Fibroblast of peridontal ligament (primary cell): ENCODE measurements around the gene ANGPT4.
A peak's percentile ranks its signal among the peaks of the same experiment; 100 is the strongest.
"Not testable (repeated sequence)": the region's sequence is repeated elsewhere in the genome, so short reads cannot be mapped to it uniquely, and the experiment has no call there.

Experiments
- DNase-seq: peaks from one replicate; pipeline ENCODE4 v3.0.0-alpha.2; 2010; ENCODE audit errors: extremely low read depth

The ANGPT4 gene

DNA sequence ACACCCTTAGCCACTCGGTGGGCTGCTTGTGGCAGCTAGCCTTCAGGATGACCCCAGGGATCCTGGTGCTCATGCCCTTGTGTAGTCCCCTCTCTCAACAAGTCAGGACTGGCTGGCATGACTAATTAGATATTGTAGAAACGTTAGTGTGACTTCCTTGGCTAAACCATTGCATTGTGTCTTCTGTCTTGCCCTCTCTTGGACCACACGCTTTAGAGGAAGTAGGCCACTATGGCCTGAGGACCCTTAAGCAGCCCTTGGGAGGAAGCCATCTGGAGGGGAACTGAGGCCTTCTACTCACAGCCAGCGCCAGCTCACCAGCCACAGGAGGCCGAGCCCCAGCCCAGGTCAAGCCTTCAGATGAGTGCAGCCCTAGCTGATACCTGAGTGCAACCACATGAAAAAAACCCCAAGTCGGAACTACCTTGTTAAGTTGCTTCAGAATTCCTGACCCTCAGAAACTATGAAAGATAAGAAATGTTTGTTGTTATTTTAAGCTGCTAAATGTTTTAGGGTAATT lies 10.1 kb downstream of the ANGPT4 start:
- no peak for DNase-seq

DNA sequence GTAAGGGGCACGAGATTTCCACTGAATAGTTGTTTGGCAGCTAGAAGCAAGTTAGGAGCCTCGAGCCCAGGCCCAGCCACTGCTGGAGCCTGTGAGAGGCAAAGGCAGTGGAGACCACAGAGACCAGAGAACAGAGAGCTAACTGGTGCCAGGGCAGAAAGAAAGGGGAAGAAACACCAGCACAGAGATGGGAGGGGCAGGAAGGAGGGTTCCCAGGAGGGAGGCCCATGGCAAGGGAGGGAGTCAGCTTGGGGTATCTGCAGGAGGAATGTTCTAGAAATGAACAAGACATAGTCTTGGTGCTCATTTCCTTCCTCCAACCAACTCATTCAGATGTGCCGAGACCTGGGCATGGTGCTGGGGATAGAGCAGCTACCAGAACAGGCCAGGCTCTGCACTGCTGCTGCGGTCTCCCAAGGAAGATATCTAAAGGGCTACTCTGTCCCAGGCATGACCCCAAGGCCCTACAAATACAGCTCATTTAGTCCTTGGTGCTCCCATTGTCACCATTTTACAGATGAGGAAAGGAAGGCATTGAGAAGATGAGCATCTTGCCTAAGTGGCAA lies 10.7 kb downstream of the ANGPT4 start:
- no peak for DNase-seq

DNA sequence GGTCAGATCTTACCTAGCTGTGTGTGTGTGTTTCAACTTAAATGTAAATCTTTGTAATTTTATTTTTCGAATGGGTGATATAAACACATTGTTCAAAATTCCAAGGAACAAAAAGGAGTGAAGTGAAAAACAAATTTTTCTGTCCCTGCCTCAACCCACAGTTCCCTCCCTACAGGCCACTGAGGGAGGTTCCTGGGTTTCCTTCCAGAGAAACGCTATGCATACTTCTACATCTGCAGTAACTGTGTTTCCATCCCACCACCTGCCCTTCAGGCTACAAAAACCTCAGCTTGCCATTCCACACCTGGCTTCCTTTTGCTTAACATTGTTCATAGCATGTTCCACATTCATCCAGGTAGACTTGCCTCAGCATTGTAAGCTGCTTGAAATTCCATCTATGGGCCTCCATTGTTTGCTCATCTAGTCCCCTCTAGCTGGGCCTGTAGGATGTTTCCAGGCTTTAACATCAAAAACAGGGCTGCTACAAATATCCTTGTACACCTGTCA lies 12.0 kb downstream of the ANGPT4 start:
- no peak for DNase-seq

DNA sequence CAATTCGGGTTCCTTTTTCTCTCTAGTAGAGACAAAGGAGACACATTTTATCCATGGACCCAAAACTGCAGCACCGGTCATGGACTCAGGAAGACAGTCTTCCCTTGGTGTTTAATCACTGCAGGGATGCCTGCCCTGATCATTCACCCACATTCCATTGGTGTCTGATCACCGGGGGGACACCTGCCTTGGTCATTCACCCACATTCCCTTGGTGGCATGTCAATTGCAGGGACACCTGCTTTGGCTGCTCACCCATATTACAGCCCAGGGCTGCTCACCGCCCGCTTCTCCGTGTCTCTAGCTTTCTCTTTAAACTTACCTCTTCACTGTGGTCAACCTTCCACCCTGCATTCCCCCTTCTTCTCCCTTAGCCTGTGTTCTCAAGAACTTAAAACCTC lies 18.7 kb downstream of the ANGPT4 start:
- not testable (repeated sequence) for DNase-seq

DNA sequence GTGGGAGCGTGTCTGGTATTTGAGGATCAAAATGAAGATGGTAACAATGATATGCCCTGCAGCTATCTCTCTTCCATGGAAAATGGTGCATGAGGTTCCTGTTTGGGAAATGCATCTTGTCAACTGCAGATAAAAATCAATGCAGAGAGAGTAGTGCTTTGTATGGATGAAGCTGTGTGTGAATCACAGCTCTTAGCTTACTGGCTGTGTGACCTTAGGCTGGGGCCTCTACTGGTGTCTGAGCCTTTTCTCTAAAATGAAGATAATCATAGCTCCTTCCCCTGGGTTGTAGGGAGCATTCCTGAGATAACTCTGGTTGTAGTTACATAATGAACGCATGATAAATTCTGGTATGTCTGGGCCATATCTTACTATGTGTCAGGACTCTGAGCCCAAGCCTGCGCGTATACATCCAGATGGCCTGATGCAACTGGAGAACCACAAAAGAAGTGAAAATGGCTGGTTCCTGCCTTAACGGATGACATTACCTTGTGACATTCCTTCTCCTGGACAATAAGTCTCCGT lies 19.6 kb downstream of the ANGPT4 start:
- DNase-seq = peak; percentile 9

DNA sequence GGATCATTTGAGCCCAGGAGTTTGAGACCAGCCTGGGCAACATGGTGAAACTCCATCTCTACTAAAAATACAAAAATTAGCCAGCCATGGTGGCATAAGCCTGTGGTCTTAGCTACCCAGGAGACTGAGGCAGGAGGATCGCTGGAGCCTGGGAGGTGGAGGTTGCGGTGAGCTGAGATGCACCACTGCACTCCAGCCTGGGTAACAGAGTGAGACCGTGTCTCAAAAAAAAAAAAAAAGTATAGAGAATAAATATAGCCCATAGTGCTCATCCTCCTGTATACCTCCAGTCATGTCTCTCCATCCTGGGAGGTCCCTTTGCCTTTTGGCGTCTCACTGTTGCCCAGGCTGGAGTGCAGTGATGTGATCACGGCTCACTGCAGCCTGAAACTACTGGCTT lies 23.8 kb downstream of the ANGPT4 start:
- not testable (repeated sequence) for DNase-seq

DNA sequence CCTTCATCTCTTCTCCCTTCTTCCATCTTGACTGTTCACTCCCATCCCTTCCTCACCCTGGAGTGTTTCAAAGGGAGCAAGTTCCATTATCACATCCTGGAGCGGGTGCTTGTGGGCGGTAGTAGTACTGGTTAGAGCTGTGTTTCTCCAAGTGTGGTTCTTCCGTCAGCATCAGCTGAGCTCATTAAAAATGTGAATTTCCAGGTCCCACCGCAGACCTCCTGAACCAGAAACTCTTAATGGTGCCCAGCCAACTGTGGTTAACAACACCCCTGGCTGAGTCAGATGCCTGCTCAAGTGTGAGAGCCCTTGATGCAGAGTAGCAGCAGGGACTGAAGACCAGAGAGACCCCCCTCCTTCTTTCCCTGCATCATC lies 24.4 kb downstream of the ANGPT4 start:
- no peak for DNase-seq

DNA sequence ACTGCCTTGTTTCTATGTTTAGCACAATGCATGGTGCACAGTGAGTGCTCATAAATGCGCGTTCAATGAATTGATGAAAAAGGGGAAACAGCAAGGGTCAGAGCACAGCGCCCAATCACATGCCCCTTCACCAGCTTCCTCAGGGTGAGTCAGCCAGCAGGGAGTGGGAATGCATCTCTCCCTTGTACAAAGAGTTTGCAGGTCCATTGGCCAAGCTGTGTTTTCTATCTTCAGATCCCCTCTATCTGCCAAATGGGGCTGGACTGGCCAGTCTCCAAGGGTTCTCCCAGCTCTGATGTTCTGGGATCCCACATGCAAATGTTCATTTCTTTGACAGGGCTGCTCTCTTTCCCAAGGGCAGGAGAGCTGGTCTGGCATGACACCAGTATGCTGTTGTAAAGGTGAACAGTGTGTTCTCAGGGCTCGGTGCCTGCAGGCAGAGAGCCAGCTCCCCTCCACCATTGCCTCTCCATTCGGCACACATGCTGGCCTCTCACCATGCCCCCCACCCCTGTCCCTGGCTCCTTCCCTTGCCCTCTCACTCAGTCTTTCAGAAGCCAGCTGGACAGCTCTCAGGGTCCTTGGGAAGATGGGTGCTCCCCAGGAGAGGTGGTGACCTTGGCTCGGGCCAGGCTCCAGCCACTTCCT lies 25.0 kb downstream of the ANGPT4 start:
- no peak for DNase-seq

DNA sequence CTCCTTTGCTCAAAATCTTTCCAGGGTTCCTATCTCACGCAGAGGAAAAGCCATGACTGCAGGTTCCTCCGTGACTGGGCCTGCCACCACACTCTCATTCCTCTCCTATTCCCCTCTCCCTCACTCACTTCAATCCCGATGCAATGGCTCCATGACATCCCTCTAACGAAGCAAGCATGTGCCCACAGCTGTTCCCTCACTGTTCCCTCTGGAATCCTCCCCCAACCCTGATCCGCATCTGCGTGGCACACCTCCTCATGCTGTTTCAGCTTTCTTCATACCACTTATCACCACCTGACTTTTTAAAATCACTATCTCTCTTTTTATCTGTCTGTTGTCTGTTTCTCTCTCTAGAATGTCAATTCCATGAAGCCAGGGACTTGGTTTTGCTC lies 25.5 kb downstream of the ANGPT4 start:
- no peak for DNase-seq

DNA sequence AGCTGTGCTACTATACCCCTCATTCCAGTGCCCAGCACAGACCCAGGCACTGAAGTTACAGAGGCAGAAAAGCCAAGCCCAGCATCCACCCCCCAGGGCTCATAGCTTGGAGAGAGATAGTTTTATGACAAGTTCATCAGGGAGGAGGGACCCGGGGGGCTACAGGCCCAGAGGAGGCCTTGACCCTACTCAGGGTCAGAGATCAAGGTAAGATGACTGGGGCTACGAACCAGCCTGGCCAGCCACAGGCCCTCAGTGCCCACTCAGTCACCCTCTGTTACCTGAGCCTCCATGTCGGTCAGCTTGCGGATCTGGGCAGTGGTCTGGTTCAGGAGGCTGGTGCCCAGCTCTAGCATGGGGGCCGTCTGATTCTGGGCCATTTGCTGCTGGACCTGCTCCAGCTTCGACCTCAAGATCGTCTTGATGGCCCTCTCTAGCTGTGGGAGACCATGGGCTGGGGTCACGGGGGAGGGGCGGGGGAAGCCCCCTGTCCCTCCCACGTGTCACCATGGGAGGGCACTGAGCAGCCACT lies 26.1 kb downstream of the ANGPT4 start:
- DNase-seq = no peak

DNA sequence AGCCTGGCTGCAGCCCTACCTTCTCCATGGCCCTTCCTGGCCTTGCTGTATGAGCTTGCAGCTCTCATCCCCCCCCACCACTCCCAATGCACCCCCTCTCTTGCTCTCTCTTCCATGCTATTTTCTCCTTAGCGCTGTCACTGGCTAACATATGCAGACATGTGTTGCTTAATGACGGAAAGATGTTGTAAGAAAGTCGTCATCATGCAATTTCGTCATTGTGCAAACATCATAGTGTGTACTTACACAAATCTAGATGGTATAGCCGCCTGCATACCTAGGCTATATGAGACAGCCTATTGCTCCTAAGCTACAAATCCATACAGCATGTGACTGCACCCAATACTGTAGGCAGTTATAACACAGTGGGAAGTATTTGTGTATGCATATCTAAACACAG lies 27.0 kb downstream of the ANGPT4 start:
- DNase-seq = no peak

DNA sequence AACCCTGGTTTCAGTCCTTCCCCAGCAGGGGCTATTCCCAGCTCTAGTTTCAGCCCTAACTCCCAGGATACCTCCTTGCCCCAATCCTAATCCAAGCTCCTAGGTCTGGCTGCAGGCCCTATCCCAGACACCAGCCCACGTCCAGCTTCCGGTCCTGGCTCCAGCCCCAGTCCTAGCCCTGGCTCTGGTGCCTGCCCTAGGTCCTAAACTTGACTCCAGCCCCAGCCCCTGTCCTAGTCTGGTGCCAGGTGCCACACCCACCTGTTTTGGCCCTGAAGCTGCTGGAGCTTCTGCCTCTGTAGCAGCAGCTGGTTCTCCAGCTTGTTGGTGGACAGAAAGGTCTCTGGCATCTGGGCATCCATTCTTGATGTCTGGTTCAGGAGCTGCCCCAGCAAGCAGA lies 28.1 kb downstream of the ANGPT4 start:
- DNase-seq = no peak

DNA sequence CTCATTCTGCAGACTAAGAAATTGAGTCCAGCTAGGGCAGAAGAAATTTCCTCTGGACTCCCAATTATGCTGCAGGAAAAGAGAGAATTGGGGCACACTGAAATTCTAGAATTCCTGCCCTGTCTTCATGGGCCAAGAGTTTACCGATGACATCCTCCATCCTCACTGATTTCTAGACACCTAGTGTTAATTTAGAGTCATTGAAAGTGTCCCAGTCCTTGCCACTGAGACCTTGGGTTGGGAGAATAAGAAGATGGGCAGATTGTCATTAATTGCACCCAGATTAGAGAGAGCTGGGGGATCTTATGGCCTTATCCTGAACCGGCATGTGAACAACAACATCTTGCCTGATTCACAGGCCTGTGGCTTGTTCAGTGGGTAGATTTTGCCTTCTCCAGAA lies 29.0 kb downstream of the ANGPT4 start:
- DNase-seq = no peak

DNA sequence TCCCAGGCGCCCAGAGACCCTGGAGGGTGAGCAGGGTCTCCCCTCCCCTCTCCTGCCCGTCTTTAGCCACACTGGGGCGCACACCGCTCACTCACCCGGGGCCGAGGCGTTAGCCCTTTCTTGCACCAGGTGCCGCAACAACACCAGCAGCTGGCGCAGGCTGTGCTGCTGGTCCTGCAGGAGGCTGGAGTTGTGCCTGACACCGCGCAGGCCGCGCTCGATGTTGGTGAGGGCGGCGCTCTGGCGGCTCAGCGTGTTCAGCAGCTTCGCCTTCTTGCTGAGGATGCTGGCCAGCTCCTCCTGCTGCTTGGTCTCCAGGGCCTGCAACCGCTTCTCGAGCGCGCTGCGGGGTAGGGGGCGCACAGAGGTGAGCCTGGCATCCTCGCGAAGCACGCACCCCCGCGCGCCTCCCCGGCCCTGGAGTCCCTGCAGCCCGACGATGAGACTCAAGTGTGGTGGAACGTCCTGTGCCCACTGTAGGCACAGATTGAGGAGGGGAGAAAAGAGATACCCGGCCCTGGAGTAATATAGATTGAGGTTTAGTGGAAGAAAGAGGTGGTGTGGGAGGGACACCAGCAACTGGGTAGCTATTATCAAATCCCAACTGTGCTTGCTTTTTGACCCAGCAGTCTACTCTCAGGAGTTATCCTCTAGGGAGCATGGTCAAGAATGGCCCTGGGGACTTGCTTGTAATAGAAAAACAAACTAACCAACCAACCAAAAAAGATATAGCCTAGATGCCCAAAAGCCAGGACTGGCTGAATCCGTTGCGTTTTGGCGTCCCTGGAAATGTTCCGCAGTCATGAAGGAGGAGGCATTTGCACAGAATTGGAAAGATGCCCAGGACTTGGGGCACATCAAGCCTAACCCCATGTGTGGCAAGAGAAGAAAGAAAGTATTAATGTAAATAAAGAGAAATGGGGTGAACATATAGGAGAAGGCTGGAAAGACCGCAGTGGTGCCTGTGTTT lies 30.9 kb downstream of the ANGPT4 start:
- DNase-seq = peak; percentile 57

DNA sequence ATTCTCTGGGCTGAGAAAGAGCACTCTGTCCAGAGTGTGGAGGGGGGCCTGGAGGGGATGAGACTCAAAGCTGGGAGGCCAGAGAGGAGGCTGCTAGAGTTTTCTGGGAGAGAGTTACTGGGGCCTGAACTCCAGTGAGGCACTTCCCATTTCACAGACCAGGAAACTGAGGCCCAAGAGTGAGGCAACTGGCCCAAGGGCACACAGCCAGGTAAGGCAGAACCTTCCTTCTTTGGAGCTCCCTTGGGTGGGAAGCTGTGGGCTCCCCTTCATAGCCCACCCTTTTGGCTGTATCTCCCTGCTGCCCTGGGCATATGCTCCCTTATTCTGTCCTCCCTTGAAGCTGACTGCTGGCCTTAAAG lies 34.4 kb downstream of the ANGPT4 start:
- DNase-seq = no peak

DNA sequence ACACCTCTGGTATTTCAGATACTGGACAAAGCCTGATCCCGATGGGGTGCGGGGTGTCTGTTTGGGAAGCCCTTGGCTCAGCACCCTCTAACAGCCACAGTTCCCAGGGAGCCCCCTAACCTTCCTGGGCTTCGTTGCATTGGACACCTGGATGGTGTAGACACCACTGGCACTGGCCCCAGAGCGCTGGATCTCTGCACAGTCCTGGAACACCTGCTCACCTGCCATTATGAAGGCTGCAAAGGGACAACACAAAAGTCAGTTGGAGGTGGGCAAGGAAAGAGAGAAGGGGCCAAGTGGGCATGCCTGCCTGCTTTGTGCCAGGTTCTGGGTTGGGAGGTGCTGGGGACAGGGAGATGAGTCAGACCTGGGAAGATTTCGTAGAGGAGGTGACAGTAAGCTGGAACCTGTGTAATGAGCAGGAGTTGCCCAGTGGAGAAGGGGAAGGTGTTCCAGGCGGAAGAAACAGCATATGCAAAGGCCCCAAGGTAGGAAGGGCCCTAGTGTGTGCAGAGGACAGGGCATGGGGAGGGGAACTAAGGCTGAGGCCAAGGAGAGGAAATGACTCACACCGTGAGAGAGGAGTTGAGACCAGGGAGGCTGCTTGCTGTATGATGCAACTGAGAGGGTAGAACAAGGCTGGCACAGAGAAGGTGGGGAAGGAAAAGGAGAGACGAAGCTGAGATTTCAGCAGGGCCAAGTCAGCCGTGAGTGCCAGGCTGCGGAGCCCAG lies 34.9 kb downstream of the ANGPT4 start:
- peak; percentile 6 for DNase-seq

DNA sequence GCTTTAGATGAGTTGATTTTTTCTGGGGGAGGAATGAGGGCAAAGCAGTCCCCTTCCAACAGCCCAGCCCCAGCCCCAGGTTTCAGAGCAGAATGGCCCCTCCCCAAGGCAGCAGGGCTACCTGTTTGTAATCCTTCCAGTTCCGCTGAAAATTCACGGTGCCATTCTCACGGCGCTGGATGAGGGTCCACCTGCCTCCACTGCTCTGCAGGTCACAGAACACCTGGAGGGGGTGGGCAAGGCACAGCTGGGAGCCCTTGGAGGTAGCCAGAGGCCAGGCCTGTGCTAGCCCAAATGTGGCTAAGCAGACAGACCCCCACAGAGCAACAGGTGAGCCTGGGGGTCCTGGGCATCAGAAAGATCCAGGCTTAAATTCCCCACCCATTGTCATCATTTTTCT lies 36.5 kb downstream of the ANGPT4 start:
- no peak for DNase-seq

DNA sequence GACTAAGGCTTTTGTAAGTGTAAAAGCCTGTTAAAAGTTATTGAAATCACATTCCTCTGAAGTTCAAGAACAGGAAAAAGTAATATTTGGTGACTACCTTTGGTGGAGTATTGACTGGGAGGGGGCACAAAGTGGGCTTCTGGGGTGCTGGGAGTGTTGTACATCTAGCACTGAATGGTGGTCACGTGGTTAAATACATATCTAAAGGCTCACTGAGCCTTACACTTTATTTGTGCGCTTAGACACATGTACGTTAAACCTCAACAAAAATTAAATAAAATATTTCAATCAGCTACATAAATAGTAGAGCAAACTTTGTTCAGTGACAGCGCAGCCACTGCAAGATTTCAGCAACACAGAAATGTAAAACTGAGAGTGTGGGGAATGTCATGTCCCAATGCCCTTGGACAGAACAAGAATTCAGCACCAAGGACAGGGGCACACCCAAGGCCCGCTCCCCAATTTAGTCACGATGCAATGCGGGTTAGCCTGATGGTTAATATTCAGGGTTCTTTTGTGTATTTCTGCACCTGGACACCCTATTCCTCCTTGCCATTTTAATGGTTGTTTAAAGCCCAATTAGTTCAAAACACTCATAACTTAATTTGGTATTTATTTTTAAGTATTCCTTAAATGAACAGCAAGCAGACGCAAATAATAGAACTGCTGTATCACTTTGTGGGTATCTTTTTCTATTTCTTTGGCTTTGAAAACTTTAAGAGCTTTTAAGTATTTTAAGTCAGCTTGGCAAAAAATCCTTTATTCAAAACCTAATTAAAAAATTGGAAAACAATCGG lies 37.4 kb downstream of the ANGPT4 start:
- DNase-seq = peak; percentile 29

DNA sequence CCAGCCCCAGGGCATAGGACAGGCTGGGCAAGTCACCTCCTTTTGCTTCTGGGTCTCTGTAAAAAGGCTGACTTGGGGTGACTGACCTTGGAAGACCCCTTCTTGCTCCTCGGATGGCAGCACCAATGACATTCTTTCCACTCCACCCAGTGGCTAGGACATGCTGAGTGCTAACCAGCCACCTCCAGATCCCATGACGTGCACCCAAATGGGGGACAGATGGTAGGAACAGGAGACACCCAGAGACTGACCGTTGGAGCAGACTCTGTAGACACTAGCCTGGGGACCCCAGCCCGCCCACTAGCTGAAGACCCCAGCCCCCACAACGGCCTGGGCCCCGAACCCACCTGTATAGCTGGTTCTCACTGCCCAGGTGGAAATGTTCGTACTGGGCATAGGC lies 38.3 kb downstream of the ANGPT4 start:
- no peak for DNase-seq

DNA sequence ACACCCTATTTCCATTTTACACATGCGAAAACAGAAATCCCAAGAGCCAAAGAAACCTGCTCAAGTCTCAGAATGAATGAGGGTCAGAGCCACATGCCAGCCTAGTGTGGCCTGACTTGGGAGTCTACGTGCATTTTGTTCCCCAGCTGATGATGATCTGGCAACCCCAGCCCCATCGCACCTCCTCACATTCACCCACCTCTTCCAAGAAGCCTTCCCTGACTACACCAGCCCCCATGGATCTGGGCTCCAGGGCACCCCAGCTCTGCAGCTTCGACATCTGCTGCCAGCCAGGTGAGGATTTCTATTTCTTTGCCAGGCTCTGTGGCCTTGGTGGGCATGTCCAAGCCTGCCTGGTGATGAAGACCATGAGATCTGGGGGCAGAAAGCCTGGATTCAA lies 41.0 kb downstream of the ANGPT4 start:
- no peak for DNase-seq
